GM10847 (cell line): Measurements from ENCODE around the gene KCTD16.

Source experiments
- POLR2A ChIP-seq: IDR thresholded peaks from 2 replicates; pipeline ENCODE4 v1.6.1; 2011; ENCODE audit not compliant: insufficient read length; ENCODE audit errors: extremely low read depth

The KCTD16 gene

DNA sequence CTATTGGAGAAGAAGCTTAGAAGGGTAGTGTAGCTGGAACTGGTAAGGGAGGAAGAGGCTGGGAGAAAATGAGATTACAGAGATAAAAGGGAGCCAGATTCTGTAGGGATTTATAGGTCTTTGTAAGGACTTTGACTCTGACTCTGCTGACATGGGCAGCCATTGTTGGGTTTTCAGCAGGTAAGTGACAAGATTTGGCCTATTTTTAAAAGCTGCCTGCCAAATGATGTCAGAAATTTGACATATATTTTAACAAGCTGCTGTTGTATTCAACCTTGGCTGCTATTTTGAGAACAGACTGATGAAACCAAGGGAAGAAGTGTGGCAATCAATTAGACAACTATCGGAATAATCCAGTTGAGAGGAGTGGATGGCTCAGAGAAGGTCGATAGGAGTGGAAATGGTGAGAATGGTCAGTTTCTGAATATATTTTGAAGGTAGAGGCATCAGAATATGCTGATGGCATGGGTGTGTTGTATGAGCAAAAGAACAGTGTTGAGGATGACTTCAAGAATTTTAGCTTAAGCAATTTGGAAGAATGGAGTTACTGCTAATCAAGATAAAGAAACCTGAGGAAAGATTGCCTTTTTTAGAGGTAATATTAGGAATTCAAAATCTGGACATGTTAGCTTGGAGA, 56.8 kb downstream of the KCTD16 start:
- no peak for TF ChIP-seq POLR2A

DNA sequence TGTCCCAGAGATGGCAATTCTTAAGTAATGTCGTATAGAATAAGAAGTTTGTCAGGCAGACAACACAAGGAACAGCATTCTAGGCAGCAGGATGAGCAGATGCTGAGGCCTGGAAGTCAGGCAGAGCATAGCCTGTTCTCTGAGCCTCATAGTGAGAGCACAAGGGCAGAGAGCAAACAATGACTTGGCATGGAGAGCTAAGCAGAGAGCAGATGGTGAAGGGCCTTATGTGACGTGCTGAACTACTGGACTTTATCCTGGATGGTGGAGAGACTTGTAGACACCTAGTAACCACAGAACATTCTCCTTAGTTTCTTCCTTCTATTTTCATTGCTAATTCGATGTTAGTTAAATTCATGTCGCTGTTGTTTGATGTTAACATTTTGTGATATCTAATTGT, 60.1 kb downstream of the KCTD16 start:
- no peak for TF ChIP-seq POLR2A

DNA sequence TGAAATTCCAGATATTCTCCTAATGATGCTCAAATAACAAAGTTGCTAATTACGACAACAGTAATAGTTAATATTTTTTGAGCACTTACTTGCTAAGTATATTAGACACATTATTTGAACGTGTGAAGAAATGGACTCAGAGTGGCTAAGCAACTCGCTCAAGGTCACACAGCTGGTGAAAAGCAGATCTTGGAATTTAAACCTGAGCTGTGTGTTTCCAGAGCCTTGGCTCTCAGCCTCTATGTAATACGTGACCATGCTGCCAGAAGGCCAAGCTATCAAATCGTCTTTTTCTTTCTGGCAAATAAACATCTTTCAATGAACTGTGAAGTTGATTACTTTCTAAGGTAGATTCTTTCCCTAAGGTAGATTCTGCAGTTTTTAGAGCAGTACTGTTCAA, 61.6 kb downstream of the KCTD16 start:
- no peak for TF ChIP-seq POLR2A

DNA sequence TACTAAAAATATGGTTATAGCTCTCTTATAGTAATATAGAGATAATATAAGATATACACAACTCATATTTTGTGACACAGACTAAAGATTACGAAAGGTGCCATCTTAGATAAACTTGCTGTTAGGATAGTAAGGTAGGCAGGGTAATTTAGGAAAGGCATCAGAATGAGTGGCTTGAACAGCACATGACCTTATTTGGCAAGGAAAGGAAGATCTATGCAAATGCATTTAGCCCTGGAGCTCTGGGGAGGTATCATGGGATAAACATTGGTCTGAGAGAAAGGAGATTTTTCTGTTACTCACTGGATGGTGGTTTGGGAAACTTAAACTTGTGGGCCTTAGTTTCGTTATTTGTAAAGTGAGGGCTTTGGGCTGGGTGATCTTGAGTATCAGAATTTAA, 65.8 kb downstream of the KCTD16 start:
- TF ChIP-seq POLR2A: no peak

DNA sequence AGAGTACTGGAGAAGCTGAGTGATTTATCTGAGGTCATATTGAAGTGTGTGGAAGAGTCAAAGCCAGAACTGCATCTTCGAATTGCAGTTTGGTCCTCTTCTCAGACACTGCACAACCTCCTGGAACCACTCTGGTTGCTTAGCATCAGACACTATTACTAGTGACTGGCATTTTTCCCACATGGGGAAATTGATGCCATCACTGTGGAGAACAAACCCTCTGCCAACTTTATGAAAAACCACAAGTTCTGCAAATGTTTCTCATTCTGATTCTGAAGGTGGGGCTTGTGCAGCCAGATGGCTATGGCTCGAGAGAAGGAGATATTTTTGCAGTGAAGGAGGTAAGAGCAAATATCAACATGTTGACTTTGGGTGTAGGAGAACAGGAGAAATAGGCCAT, 67.2 kb downstream of the KCTD16 start:
- TF ChIP-seq POLR2A: no peak

- no peak for TF ChIP-seq POLR2A
Observed at GRCh38 chr5:144247131-144247530, 76.5 kb downstream of the KCTD16 start.

DNA sequence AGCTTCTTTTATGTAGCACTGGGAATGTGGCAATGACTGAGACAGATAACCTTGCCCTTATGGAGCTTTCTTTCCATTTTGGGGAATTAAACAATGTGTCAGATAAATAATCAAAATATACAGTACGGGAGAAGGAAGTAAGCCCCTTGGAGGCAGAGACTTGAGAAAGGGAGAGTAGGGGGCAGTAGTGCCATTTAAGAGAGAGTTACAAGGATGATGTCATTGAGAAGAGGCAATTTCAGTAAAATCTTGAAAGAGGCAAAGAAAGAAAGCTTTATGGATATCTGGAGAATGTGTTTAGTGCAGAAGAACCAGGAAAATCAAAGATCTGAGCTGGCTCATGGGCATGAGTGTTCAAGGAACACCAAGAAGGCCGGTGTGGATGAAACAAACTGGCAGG, 77.3 kb downstream of the KCTD16 start:
- no peak for TF ChIP-seq POLR2A

DNA sequence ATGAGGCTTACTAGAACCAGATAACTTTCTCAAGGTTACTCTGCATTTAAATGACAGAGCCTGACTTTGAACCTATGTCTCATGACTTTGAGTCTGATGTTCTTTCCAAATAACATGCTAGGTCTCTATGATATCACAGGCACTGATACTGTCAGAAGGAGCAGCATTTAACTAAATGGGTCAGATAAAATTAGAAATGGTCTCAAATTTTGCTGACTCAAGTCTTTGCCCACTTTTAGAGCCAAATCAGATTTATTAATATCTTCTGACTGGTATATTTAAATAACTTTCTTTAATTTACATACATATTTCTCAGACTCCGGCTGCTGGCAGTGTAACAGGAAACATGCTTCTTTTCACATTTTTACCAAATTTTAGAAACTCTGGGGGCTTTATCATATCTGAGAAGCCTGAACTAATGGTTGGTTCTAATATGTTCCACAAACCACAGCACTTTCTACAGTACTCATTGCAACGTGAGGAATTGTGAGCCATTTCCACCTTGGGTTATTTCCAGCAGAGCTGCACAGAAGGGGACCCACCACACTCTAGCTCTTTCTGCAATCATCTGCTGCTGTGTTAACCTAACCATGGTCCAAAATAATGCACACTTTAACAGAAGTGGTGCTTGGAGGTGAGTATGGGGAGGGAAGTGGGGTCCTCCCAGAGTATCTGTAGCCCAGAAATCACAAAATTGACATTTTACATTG, 79.2 kb downstream of the KCTD16 start:
- TF ChIP-seq POLR2A: no peak

DNA sequence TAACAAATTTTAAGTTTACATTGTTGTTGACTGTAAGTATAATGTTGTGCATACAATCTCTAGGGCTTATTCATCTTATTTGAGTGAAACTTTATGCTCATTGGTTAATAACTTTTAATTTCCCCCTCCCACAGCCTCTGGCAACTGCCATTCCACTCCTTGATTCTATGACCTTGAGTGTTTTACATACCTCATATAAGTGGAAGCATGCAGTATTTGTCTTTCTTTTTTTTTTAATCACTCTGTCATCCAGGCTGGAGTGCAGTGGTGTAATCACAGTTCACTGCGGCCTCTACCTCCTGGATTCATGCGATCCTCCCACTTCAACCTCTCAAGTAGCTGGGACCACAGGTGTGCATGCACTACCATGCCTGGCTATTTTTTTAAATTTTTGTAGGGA, 83.9 kb downstream of the KCTD16 start:
- TF ChIP-seq POLR2A: no peak

DNA sequence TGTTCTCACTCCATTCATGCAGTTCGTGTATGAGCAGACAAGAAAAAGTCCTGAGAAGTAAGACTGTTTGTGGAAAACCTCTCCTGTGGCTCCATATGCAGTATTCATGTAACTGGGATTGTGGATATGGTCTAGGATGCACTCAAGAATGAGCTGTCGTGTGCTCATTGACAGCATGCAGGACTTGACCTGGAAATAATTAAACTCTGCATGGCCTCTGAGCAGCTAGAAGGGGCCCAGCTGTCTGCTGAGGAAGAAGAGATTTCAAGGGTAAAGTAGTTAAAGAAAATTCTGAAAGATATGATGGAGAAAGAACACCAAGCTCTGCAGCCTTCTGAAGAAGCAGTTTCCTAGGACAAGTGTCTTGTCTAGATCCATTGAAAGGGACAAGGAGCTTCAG, 89.4 kb downstream of the KCTD16 start:
- no peak for TF ChIP-seq POLR2A

DNA sequence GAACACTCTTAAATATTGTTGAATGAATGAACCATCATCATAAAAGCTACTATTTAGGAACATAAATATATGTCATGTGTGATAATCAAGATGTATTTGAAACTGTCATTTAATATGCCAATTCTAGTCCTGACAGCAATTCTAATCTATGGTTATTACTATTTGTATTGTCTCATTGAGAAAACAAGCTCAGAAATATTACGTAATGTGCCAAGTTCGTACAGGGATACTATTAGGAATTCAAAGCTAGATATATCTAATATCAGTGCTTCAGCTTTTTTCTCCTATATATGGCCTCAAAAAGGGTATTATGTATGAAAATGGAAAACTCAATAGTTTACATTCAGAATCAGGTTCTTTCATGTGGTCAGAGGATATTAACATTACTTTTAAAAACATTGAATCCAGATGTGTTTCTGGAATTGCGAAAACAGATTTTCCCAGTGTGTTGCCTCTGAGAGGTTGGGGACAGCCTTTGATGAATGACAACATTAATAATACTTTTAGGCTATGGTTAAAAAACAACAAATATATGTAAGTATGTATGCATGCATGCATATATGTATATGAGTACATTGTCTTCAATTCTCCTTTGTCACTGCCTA, 95.1 kb downstream of the KCTD16 start:
- no peak for TF ChIP-seq POLR2A

- TF ChIP-seq POLR2A: no peak
Observed at GRCh38 chr5:144267961-144268513, 97.4 kb downstream of the KCTD16 start.

- no peak for TF ChIP-seq POLR2A
Observed at GRCh38 chr5:144273232-144274027, 102.8 kb downstream of the KCTD16 start.

DNA sequence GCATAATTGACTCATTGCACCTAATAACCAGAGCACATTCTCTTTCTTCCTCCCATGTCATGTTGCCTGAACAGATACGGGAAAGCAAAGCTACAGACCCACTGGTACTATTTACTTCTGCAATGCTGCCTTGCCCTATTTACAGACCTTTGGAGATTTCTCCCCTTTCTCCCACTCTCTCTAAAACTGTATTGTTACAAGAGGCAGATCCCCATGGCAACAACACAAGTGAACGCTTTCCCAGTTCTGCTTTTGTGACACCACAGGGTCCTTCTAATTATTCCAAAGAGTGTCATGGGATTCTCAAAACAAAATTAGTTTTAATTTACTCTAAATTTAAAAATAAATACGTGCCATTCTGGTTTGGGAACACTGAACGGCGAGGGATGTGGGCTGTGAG, 104.7 kb downstream of the KCTD16 start:
- no peak for TF ChIP-seq POLR2A

DNA sequence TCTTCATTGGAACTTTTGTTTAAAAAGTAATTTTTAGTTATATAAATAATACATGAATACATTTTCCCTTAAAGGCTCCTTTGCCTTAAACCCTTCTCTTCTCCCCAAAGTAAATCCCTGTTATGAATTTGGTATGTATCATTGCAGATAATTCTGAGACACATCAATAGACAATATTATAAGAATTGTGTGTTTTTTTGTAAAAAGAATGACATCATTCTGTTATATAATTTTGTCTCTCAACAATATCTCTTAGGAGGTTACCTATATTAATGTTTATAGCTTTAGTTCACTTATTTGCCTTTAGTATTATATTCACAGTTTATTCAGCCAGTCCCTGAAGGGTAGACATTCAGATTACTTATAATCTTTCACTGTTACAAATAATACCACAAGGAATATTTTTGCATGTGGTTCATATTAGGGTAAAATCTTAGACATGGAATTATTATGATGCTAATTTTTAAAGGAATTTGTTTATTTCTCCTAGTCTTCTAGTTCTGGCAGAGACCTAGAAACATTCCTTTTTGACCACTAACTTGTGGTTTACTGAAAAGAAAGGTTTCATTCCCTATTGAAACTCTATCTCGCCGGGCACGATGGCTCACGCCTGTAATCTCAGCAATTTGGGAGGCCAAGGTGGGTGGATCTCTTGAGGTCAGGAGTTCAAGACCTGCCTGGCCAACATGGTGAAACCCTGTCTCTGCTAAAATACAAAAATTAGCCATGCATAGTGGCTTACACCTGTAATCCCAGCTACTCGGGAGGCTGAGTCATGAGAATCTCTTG, 105.6 kb downstream of the KCTD16 start:
- no peak for TF ChIP-seq POLR2A
